ENCODE results near the gene OS9. TPM values are rescaled to one million over a fixed set of nuclear protein-coding genes. Genes with fewer than 3 reads are reported as not detected.

Gene OS9
- total and polyA plus RNA-seq, 4 donors: 136 to 357 (median 216) TPM

GRCh38 chr12:57754411-57755193 is 60.7 kb downstream of the OS9 start, which contains the start of gene MARCHF9:
Gene MARCHF9, plus strand, starts transcription at chr12:57755103. Its CDS starts 426 bp downstream, at chr12:57755529.
- H3K9me3 ChIP-seq (ENCODE audit: control insufficient read depth in 4 of 4, low read length in 3 of 4): no peaks in the 10 kb centered on the region
- no peaks in the 10 kb centered on the region for H3K27me3 ChIP-seq (ENCODE audit: control insufficient read depth in 4 of 4, insufficient read depth in 4 of 4, low read length in 3 of 4)
- H3K36me3 ChIP-seq (ENCODE audit: control insufficient read depth in 4 of 4, insufficient read depth in 3 of 4, low read depth in 1 of 4, low read length in 3 of 4): peaks cover 0 to 7% (median 2%) of the 10 kb centered on the region in 4 donors
- peak within 1 kb of the TSS in 1 of 2 donors; percentile 42 for H3K9ac ChIP-seq (ENCODE audit: low read depth in 1 of 2, low read length in 2 of 2)
- TF ChIP-seq CTCF (IDR thresholded peaks at IDR 0.05; ENCODE audit: low read depth, low read length, missing input control): no peak
- no peak for TF ChIP-seq YY1 (IDR thresholded peaks at IDR 0.05)
- TF ChIP-seq NR2F2 (IDR thresholded peaks at IDR 0.05): no peak
- no peak for TF ChIP-seq EGR1 (IDR thresholded peaks at IDR 0.05; ENCODE audit: low read depth in 2 of 2)
- peaks cover 6 to 35% (median 27%) of the 10 kb centered on the region in 4 donors for H3K4me1 ChIP-seq (ENCODE audit: control insufficient read depth in 4 of 4, insufficient read depth in 4 of 4, low read length in 3 of 4)
- H3K4me3 ChIP-seq (ENCODE audit: low read depth in 1 of 3, low read length in 3 of 3): peak within 1 kb of the TSS; percentile 26 to 79 (median 66)
- WGBS: 2% methylated on average over 41 of the region's 41 CpGs
- no peak within 1 kb of the TSS for H3K27ac ChIP-seq (ENCODE audit: low read depth in 1 of 2, low read length in 2 of 2)
- DNase-seq (ENCODE audit: low spot score): peak; percentile 69

GRCh38 chr12:57755194-57755453 is 61.2 kb downstream of the OS9 start:
- no peak overlapping the region for H3K27ac ChIP-seq (ENCODE audit: low read depth in 1 of 2, low read length in 2 of 2)
- TF ChIP-seq EGR1 (IDR thresholded peaks at IDR 0.05; ENCODE audit: low read depth in 2 of 2): no peak
- TF ChIP-seq RAD21 (IDR thresholded peaks at IDR 0.05): no peak
- TF ChIP-seq NR2F2 (IDR thresholded peaks at IDR 0.05): no peak
- TF ChIP-seq REST (IDR thresholded peaks at IDR 0.05): no peak
- TF ChIP-seq RXRA (IDR thresholded peaks at IDR 0.05): no peak
- TF ChIP-seq ZBTB33 (IDR thresholded peaks at IDR 0.05): no peak
- TF ChIP-seq ATF3 (IDR thresholded peaks at IDR 0.05): no peak
- no peaks in the 10 kb centered on the region for H3K9me3 ChIP-seq (ENCODE audit: control insufficient read depth in 4 of 4, low read length in 3 of 4)
- H3K36me3 ChIP-seq (ENCODE audit: control insufficient read depth in 4 of 4, insufficient read depth in 3 of 4, low read depth in 1 of 4, low read length in 3 of 4): peaks cover 0 to 7% (median 2%) of the 10 kb centered on the region in 4 donors
- H3K4me3 ChIP-seq (ENCODE audit: low read depth in 1 of 3, low read length in 3 of 3): peak overlapping the region in 1 of 3 donors; percentile 79
- H3K9ac ChIP-seq (ENCODE audit: low read depth in 1 of 2, low read length in 2 of 2): no peak overlapping the region
- WGBS: under 1% methylated on average over 34 of the region's 34 CpGs
- peaks cover 6 to 35% (median 27%) of the 10 kb centered on the region in 4 donors for H3K4me1 ChIP-seq (ENCODE audit: control insufficient read depth in 4 of 4, insufficient read depth in 4 of 4, low read length in 3 of 4)
- no peaks in the 10 kb centered on the region for H3K27me3 ChIP-seq (ENCODE audit: control insufficient read depth in 4 of 4, insufficient read depth in 4 of 4, low read length in 3 of 4)
- no peak for DNase-seq (ENCODE audit: low spot score)
